GM12874 (cell line): ENCODE measurements around the gene PIEZO1.

Experiments
- TF ChIP-seq, protein P1 (sequence below): IDR thresholded peaks from 2 replicates; pipeline ENCODE4 v1.5.1; 2011; ENCODE audit warnings: low read depth, mild to moderate bottlenecking, control low read depth, low read length, moderate library complexity; ENCODE audit not compliant: insufficient read depth

The PIEZO1 gene

GRCh38 chr16:88809676-88810165, 24.7 kb upstream of the PIEZO1 start:
- TF ChIP-seq, protein P1, sequence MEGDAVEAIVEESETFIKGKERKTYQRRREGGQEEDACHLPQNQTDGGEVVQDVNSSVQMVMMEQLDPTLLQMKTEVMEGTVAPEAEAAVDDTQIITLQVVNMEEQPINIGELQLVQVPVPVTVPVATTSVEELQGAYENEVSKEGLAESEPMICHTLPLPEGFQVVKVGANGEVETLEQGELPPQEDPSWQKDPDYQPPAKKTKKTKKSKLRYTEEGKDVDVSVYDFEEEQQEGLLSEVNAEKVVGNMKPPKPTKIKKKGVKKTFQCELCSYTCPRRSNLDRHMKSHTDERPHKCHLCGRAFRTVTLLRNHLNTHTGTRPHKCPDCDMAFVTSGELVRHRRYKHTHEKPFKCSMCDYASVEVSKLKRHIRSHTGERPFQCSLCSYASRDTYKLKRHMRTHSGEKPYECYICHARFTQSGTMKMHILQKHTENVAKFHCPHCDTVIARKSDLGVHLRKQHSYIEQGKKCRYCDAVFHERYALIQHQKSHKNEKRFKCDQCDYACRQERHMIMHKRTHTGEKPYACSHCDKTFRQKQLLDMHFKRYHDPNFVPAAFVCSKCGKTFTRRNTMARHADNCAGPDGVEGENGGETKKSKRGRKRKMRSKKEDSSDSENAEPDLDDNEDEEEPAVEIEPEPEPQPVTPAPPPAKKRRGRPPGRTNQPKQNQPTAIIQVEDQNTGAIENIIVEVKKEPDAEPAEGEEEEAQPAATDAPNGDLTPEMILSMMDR: no peak

GRCh38 chr16:88809068-88809675, 24.2 kb upstream of the PIEZO1 start:
- TF ChIP-seq, protein P1: no peak

DNA sequence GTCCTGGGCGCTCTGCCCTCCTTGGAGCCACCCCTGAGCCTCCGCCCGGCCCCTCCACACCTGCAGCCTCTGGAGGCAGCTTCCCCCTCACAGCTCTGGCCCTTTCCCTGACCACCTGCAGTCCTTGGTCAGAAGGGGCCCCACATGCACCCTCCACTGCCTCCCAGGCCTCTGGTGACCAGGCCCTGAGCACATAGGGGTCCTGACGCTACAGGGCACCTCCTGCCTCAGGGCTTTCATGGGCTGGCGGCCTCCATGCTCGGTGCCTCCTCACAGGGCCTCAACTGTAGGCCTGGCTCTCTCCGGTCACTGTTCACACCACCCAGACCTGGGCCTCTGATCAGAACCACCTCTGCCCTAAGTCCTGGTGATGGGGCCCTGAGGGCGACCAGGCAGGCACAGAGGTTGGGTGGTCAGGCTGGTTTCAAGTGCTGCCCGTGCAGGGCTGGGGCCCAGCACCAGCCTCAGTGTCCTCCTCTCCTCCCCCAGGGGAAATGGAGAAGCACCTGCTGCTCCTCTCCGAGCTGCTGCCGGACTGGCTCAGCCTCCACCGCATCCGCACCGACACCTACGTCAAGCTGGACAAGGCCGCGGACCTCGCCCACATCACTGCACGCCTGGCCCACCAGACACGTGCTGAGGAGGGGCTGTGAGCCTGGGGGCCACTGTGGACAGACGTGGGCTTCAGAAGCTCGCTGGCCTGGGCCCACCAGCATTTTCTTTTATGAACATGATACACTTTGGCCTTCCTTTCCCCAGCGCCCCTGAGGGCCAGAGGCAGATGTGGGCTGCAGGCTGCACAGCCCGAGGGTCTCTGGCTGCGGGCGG, 22.8 kb upstream of the PIEZO1 start:
- TF ChIP-seq, protein P1: no peak

DNA sequence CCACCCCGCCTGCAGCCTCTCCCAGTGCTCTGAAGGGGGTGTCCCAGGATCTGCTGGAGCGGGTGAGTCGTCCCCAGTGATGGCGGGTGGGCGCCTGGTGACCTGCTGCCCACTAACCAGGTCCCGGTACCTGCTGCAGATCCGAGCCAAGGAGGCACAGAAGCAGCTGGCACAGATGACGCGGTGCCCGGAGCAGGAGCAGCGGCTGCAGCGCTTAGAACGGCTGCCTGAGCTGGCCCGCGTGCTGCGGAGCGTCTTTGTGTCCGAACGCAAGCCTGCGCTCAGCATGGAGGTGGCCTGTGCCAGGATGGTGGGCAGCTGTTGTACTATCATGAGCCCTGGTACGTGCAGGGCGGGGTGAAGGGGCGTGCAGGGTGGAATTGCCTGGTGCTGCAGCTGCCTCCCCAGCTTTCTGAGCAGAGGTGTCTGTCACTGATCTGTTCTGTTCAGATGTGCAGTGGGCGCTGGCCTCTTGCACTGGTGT, 22.2 kb upstream of the PIEZO1 start:
- TF ChIP-seq, protein P1: no peak

DNA sequence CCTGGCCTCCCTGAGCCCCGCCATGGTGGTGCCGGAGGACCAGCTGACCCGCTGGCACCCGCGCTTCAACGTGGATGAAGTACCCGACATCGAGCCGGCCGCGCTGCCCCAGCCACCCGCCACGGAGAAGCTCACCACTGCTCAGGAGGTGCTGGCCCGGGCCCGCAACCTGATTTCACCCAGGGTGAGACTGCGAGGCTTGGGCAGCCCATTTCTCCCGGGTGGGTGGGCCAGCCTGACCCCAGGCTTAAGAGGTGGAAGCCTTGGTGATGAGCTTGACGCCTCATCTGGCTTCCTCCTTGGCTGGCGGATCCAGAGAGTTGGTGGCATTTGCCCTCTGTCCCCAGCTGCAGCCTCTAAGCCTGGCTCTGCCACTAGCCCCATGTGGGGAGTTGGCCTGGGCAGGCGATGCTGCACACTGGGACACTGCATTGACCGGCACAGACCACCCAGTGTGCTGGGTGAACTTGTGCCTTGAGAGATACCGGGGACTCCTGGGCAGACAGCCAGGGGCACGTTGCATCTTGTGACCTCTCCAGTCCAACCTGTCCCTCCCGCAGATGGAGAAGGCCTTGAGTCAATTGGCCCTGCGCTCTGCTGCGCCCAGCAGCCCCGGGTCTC, 21.6 kb upstream of the PIEZO1 start:
- TF ChIP-seq, protein P1: no peak

DNA sequence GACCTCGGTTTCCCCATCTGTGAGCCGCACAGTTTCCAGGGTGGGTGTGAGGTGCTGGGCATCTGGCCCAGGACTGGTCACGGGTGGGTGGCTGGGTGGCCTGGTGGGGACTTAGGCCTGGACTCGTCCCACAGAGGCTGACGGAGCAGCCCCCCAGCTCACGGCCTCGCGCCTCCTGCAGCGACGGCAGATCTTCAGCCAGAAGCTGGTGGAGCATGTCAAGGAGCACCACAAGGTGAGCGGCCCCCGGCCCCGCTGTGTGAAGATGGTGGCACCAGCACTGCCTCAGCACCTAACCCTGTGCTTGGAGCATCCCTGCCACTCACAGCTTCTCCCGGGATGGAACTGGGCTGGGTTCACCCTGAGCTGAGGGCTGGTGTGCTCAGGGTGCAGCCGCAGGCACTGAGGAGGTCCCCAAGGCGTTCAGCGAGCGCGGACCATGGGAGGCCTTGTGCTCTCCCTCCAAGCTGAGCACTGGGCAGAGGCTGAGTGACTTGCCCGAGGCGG, 20.9 kb upstream of the PIEZO1 start:
- TF ChIP-seq, protein P1: no peak

DNA sequence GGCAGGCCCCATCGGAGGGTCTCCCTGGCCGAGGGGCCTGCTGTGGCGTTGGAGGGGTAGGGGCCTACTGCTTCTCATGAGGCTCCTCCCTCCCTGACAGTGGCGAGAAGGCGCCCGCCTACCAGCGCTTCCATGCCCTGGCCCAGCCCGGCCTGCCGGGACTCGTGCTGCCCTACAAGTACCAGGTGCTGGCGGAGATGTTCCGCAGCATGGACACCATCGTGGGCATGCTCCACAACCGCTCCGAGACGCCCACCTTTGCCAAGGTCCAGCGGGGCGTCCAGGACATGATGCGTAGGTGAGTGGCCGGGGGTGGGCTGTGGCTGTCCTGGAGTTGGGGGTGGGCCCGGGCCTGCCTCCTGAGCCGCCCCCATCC, 20.3 kb upstream of the PIEZO1 start:
- TF ChIP-seq, protein P1: no peak
